ENCODE measurements around the gene MZT2A. TPM values are rescaled to one million over a fixed set of nuclear protein-coding genes. Genes with fewer than 3 reads are reported as not detected.
"Not testable (repeated sequence)": the region's sequence is repeated elsewhere in the genome, so short reads cannot be mapped to it uniquely, and the experiment has no call there.

Gene MZT2A
- polyA plus RNA-seq, 4 donors = 28.2 to 95.3 (median 50.9) TPM

DNA sequence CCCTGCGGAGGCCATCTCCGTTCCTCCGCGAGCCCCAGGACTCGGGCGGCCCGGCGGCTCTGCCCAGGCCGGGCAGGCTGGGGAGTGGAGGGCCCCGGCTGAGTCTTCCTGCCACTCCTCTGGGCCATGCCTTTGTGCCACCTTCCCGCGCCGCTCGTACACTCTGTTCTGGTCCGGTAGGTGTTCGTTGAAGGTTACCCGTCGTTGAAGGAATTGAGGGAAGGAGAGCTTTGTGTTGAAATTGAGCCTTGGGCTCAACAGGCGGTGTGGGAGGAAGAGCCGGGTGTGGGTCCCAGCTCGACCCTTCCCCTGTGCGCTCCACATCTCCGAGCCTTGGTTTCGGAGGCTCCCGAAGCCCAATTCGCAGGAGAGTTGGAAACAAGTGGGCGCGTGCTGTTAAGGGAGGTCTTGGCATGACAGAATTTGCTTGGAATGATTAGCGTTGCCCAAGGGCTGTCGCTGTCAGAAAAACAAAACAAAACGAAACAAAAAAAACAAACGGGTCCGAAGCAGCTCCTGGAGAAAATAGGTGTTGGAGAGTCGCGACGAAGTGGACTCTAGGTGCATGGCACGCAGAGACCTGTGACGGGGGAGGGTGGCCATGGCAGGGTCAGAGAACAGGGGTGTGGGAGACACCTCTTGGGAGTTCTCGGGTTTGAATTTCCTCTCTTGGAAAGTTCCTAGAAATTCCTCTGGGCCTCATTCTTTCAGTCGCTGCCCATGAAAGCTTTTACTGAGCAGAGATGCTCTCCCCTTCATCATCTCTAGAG is 1.2 kb upstream of the MZT2A start:
- DNase-seq (ENCODE audit: low read depth in 4 of 4, low spot score in 3 of 4) = no peak

DNA sequence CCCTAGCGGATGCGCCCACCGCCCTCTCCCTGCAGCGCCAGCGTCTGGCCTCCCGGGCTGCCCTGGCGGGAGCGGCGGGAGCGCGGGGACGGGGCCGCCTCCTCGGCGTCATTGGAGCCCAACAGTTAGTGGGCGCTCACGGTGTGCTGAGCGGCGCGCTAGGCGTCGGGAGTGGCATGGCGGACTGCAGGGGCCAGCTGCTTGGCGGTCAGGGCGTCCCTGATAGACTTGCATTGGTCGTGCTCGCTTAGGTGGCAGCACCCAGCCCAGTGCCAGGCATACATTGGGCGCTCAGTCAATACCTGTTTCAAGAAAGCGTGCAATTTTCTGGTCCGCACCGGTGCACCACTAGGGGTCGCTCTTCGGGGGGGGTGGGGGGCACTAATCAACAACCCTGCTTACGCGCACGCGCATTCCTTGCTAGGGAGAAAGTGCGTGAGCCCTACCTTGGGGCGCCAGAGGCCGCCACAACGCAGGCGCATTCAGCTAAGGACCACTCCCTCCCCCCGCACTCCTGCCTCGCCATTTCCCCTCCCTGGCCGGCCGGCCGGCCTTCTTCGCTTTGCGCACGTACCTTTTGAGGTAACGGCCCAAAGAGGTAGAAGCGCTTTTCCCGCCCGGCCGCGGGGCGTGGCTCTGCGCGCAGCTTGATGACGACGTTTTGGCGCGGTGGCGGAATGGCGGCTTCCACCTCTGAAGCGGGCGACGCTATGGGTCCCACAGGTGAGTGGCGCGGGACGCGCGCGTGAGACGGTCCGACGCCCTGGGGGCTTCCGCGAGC is 411 bp upstream of the MZT2A start:
- DNase-seq (ENCODE audit: low read depth in 4 of 4, low spot score in 3 of 4) = peak; percentile 85 to 89 (median 88)

DNA sequence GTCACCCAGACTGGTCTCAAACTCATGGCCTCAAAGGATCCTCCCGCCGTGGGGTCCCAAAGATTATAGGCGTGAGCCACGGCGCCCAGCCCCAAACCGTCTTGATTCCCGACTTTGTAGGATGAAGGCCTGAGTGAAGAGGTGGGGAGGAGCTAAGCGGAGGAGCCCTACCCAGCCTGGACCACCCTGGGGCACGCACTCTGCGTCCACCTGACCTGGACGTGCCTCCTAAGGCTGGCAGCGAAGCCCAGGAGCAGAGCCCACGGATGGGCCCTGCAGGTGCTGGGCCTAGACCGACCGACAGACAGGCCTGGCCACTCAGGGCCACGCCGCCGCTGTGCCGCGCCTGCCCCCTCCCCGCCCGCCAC is 744 bp downstream of the MZT2A start:
- not testable (repeated sequence) for DNase-seq (ENCODE audit: low read depth in 4 of 4, low spot score in 3 of 4)

DNA sequence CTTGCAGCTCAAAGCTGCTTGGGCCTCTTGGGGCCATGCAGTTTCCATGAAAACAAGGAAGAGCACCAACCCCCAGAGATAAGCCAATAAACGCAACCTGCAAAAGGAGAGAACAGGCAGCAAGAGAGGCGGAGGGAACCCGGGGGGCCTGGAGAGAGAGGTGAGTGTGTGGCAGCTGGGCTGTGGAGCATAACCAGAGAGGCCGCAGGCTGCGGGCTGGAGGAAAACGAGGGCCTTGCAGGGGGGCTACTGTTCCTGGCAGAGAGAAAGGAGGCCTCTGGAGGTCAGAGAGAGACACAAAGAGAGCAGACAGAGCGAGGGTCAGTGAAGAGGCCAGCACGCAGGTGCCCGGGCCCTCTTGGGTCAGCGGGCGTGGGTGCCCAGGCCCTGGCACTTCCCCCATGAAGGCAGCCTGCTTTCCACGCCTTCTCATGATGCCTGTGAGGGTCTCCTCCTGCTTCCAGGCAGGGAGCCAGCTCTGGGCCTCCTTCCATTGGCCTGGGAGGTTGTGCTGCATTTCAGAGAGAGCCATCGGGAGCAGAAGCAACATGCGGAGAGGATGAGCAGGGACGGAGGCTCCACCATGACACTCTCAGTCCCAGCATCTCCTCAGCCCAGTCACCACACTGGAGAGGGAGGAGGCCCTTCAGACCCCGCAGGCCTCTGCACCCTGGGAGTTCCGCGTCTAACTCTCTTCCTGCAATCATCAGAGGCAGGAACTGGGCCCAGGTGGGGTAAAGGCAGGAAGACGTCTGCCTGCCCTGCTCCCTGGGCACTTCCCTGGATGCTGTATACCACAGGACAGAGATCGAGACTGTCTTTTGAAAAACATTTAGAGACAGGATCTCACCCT is 1.4 kb downstream of the MZT2A start:
- not testable (repeated sequence) for DNase-seq (ENCODE audit: low read depth in 4 of 4, low spot score in 3 of 4)

DNA sequence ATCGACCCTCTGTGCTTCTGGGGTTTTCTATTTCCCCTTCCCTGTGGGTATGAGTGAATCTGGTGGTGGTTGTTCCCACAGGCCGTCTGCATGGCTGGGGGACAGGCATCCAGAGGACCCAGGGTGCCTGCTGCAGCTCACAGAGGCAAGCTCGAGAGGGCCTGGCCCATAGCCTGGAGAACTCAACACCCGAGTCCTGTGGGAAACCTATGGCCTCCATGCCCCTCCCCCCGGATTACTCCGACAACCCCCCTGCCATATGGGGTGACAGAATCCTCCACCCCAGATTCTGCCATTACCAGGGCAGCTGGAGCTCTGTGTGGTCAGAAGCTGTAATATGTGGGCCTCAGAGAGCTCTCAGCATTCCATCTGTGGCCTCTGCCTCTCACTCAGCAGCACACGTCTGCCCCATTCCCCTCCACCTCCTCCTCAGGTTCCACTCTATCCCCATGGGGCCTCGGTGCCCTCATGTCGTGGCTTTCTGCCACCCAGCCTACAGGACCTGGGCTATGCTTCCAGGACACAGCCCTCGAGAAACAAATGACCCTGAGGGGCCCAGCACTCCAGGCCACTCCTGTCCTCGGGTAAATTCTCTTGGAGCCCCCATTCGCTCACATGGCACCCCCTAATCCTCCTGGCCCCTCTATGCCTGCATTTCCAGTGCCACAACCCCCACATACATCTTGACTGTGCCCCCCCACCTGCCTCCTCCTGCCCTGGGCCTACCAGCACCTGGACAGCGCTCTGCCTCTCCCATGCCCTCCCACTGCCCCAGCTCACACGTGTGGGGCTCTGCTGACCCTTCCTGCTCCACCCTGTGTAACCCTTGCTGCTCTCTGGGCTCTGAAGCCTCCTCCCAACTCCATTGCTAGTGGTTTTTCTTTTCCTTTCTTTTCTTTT is 3.6 kb downstream of the MZT2A start:
- no peak for DNase-seq (ENCODE audit: low read depth in 4 of 4, low spot score in 3 of 4)

DNA sequence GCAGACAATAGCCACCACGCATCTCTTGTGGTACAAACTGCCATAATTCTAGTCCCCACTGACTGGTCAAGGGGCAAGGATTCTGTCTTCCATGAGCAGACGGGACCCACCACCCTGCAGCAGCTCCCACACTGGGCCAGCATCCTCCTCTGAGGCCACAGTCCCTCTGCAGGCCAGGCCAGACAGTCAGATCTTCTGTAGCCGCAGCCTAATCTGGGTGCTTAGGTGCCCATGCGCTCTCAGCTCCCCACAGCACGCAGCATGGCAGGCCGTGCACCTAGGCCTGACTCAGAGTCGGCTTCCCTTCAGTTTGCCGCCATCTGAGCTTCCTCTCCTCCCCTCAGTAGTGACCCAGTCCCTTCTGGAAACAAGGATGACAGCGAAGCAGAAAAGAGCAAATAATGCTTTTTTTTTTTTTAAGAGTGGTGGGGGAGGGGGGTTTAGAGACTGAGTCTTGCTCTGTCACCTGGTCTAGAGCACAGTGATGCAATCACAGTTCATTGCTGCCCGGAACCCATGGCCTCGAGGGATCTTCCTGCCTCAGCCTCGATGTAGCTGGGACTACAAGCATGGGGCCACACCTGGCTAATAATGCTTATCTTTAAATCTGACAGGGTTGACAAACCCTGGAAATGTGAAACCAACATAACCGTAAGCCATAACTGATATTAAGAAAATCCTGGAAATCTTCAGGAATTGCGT is 5.8 kb downstream of the MZT2A start:
- DNase-seq (ENCODE audit: low read depth in 4 of 4, low spot score in 3 of 4) = not testable (repeated sequence)

DNA sequence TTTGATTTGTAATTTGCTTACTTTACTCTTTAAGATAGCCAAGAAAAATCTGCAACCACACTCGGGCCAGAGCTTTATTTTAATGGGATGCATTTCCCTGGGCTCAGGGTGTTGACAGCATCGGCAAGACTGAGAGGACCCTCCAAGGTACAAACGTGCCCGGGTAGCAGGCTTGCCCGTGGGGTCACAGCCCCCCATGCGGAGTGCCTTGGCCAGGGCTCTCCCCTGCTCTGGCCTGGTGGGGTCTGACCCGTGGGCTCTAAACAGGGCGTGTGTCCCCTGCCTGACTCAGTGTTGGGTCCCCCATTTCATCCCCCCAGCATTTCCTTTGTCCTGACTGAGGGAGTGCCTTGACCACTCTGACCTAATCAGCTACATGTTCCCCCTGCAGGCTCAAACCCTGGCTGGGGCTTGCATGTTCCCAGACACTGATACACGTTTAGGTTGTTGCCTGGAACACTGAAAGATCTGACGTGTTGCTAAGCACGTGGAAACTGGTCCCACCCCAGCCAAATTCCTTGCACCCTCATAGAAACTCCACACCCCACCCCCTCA is 7.2 kb downstream of the MZT2A start:
- DNase-seq (ENCODE audit: low read depth in 4 of 4, low spot score in 3 of 4) = not testable (repeated sequence)

DNA sequence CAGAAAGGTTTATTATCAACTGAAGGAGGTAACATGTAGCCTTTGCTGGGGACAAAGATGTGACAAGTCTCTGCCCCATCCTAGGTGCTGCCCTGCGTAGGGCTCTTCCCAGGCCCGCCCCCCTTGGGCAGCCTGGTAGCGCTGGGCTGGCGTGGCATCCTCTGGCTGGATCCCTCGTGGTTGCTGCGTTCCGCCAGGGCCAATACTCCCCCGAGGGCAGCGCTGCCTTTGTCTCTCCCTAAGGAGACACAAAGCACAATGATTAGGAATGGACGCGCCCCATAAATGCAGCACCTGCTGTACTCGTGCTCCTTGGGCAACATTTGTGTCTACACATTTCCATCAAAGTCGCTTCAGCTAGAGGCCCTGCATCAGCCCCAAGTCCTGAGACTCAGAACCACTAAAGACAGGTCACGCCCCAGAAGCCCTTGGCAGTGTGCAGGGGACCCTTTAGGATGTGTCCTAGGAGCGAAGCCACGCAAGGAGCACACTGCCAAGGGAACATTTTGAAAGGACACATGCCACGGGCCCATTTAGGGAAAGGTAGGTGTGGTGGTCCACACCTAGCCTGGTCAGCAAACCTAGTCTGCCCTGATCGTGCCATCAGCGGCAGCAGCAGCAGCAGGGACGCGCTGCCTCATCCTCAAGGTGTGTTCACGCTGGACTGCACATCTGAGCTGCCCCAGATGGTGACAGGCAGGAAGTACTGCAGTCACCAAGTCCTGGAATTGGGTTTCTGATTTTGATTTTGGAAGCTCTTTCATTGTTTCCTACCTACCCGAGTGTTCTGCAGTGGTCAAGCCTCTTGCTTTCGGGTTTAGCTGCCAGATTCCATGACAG is 8.0 kb downstream of the MZT2A start:
- not testable (repeated sequence) for DNase-seq (ENCODE audit: low read depth in 4 of 4, low spot score in 3 of 4)

DNA sequence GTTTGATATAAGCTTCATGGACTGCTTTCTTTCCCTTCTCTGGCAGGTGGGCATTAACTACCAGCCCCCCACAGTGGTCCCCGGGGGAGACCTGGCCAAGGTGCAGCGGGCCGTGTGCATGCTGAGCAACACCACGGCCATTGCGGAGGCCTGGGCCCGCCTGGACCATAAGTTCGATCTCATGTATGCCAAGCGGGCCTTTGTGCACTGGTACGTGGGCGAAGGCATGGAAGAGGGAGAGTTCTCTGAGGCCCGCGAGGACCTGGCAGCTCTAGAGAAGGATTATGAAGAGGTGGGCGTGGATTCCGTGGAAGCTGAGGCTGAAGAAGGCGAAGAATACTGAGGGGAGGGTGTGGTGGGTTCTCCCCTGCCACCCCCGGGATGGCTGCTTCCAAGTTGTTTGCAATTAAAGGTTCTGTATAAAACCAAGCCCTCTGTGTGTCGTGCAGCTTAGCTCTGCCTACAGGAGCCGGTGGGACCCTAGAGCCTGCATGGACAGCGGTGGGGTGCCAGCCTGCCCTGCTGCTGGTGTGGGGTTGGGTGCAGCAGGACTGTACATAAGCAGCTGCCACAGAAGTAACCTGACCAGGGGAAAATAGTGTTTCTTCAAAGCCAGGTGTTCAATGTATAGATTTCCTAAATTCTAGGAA is 9.6 kb downstream of the MZT2A start:
- not testable (repeated sequence) for DNase-seq (ENCODE audit: low read depth in 4 of 4, low spot score in 3 of 4)

DNA sequence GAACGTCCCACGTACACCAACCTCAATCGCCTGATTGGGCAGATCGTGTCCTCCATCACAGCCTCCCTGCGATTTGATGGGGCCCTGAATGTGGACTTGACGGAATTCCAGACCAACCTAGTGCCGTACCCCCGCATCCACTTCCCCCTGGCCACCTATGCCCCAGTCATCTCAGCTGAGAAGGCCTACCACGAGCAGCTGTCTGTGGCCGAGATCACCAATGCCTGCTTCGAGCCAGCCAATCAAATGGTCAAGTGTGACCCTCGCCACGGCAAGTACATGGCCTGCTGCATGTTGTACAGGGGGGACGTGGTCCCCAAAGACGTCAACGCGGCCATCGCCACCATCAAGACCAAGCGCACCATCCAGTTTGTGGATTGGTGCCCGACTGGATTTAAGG is 11.8 kb downstream of the MZT2A start:
- not testable (repeated sequence) for DNase-seq (ENCODE audit: low read depth in 4 of 4, low spot score in 3 of 4)

DNA sequence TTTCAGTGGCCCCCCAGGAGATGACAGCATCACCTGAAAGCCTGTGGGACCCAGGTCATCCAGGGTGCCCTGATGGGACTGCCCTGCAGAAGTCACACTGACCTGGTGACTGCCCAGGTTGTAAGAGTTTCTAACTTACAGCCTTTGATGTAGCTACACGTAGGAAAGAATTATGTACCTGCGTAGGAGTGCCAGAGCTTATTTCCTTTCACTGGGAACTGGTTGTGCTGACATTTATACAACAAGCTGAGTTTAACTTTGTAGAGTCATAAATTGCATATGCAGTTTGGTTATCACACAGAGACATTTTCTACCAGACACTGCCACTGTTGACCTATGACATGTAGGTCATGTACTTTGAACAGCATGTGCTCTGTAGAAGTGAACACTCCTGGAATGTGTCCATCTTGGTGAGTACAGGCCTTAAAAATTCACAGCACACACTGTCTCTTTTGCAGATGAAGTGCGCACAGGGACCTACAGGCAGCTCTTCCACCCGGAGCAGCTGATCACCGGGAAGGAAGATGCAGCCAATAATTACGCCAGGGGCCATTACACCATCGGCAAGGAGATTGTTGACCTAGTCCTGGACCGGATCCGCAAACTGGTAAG is 13.2 kb downstream of the MZT2A start:
- DNase-seq (ENCODE audit: low read depth in 4 of 4, low spot score in 3 of 4) = not testable (repeated sequence)

DNA sequence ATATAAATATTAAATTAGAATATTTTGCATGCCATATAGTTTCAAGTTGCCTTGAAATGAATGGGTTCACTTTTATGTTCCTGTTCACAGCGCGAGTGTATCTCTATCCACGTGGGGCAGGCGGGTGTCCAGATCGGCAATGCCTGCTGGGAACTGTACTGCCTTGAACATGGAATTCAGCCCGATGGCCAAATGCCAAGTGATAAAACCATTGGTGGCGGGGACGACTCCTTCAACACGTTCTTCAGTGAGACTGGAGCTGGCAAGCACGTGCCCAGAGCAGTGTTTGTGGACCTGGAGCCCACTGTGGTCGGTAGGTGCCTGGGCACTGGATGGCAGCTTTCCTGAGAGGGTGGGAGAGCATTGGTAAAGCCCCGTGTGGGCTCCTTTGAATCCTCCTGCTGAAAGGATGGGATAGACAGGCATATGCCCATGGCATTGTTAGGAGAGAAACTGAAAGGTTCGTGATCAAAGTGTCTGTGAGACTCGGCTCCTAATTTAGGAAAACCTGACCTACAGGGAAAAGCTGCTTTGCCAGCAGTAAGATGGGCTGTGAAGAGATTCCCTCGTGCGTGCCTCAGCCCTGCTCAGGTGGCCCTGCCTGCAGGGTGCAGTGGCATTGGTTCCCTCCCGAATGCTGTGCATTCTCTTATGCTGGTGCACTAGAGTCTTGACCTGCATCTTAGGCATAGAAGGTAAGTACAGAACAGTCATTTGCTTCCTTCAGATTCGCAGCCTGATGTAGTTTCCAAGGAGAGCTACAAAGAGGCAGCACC is 13.9 kb downstream of the MZT2A start:
- DNase-seq (ENCODE audit: low read depth in 4 of 4, low spot score in 3 of 4) = not testable (repeated sequence)

DNA sequence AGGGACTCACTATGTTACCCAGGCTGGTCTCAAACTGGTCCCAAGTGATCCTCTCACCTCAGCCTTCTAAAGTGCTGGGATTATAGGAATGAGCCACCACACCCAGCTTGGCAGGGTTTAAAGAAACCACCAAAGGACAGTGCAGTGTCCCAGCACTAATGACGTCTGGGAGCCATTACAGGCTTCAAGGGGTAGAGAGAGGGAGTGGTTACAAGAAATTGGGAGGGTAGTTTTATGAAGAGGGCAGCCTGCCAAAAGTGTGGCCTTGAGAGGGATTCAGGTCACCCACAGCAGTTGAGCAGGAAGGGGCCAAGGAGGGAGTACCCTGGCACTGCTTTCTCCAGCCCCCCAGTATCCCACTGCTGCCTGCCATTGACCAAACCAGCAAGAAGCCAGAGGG is 15.0 kb downstream of the MZT2A start:
- DNase-seq (ENCODE audit: low read depth in 4 of 4, low spot score in 3 of 4) = not testable (repeated sequence)

DNA sequence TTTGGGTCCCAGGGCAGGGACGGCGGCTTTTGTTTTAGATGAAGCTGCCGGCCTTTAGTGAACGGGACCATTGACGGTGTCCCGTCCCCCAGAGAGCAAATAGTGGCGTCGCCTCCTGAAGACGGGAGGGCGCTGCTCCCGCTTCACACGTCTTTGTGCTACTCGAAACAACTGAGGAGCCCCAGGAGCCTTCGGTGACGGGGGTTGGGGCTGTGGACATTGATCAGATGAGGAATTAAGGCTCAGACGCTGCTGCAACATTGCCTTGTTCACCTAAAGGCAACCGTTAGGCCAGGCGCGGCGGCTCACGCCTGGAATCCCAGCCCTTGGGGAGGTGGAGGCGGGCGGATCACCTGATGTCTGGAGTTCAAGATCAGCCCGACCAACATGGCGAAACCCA is 15.8 kb downstream of the MZT2A start:
- DNase-seq (ENCODE audit: low read depth in 4 of 4, low spot score in 3 of 4) = not testable (repeated sequence)

DNA sequence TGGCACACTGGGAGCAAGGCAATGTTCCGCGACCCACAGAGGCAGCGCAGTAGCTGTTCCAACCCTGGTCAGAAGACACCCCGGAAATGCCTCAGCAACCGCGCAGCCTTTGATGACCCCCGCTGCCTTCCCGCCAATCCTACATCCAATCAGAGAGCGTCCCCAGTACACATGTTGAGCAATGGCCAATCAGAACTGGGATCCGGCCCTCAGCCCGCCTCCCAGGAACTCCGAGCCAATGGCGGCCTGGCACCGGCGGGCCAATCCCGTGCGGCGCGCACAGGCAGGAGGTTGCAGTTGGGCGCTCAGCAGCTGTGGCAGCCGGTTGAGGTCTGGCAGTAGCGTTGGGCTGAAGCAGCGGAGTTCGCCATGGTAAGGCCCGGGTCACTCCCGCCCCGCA is 16.4 kb downstream of the MZT2A start, which contains the start of gene TUBA3D:
Gene TUBA3D (plus strand): TSS at position 289 of the 400 bp plus-strand sequence. CDS start 81 bp downstream, at position 370.
- no peak for DNase-seq (ENCODE audit: low read depth in 4 of 4, low spot score in 3 of 4)

DNA sequence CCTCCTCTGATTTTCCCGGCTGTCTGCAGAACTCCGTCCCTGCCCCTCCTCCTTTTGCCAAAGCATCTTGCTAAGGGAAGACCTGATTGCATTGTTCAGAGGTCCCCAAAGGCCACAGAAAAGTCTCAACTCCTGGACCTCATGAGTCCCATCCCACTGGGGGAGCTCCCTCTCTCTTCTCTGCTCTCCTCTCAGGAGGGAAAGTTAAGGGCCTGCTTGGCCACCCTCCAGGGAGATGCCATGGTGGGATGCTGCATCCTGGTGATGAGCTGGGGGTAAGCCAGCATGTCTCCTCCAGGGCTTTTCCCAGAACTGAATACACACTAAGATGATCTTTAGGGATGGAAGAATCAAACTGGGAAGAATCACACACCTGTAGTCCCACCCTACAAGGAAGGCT is 18.9 kb downstream of the MZT2A start:
- DNase-seq (ENCODE audit: low read depth in 4 of 4, low spot score in 3 of 4) = not testable (repeated sequence)

All from left renal pelvis (tissue), 4 donors.